ENCODE data around the gene UMAD1. TPM values are rescaled to one million over a fixed set of nuclear protein-coding genes. Genes with fewer than 3 reads are reported as not detected.

The UMAD1 gene
- total and polyA plus RNA-seq, 10 donors = 7.6 to 21.2 (median 14.2) TPM

GRCh38 chr7:7857143-7857583, 216.6 kb downstream of the UMAD1 start:
- H3K9me3 ChIP-seq = peaks cover 7 to 37% (median 28%) of the 10 kb centered on the region in 8 donors
- peak overlapping the region in 7 of 8 donors; percentile 1 to 78 (median 59) for H3K27ac ChIP-seq
- no peak overlapping the region for H3K4me3 ChIP-seq
- WGBS, 5 donors = 31 to 44% (median 40%) methylated on average over 3 of the region's 3 CpGs
- peaks cover 0 to 31% (median 19%) of the 10 kb centered on the region in 6 donors for H3K4me1 ChIP-seq
- intact Hi-C loops (cut with DNase I; ENCODE audit: low total_unique reads) = no loop called here
- TF ChIP-seq POLR2AphosphoS5 (IDR thresholded peaks at IDR 0.05) (no peak), POLR2A (IDR thresholded peaks at IDR 0.05) (no peak)
- TF ChIP-seq, protein P1, sequence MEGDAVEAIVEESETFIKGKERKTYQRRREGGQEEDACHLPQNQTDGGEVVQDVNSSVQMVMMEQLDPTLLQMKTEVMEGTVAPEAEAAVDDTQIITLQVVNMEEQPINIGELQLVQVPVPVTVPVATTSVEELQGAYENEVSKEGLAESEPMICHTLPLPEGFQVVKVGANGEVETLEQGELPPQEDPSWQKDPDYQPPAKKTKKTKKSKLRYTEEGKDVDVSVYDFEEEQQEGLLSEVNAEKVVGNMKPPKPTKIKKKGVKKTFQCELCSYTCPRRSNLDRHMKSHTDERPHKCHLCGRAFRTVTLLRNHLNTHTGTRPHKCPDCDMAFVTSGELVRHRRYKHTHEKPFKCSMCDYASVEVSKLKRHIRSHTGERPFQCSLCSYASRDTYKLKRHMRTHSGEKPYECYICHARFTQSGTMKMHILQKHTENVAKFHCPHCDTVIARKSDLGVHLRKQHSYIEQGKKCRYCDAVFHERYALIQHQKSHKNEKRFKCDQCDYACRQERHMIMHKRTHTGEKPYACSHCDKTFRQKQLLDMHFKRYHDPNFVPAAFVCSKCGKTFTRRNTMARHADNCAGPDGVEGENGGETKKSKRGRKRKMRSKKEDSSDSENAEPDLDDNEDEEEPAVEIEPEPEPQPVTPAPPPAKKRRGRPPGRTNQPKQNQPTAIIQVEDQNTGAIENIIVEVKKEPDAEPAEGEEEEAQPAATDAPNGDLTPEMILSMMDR (IDR thresholded peaks at IDR 0.05 in 8 of 11, conservative IDR thresholded peaks at IDR 0.05 in 3 of 11) = no peak
- DNase-seq = no peak
- no peaks in the 10 kb centered on the region for H3K27me3 ChIP-seq (replicated peaks in 1 of 7)
- peaks cover 0 to 17% (median 2%) of the 10 kb centered on the region in 6 donors for H3K36me3 ChIP-seq

GRCh38 chr7:7858559-7858958, 218.0 kb downstream of the UMAD1 start:
- Histone ChIP-seq H3K4me1 (peaks cover 0 to 29% (median 19%) of the 10 kb centered on the region in 6 donors), H3K27me3 (replicated peaks in 1 of 7) (no peaks in the 10 kb centered on the region), H3K36me3 (peaks cover 0 to 17% (median 2%) of the 10 kb centered on the region in 6 donors), H3K9me3 (peaks cover 7 to 30% (median 25%) of the 10 kb centered on the region in 8 donors), H3K4me3 (peak overlapping the region in 1 of 8 donors; percentile 8), H3K27ac (peak overlapping the region; percentile 31 to 78 (median 63))
- TF ChIP-seq, protein P1 (IDR thresholded peaks at IDR 0.05 in 8 of 11, conservative IDR thresholded peaks at IDR 0.05 in 3 of 11) = no peak
- TF ChIP-seq POLR2AphosphoS5 (IDR thresholded peaks at IDR 0.05) (no peak), POLR2A (IDR thresholded peaks at IDR 0.05) (no peak)
- no peak for DNase-seq
- 29 to 49% (median 38%) methylated on average over 4 of the region's 4 CpGs for WGBS, 5 donors
- intact Hi-C loops (cut with DNase I; ENCODE audit: low total_unique reads) = no loop called here

DNA sequence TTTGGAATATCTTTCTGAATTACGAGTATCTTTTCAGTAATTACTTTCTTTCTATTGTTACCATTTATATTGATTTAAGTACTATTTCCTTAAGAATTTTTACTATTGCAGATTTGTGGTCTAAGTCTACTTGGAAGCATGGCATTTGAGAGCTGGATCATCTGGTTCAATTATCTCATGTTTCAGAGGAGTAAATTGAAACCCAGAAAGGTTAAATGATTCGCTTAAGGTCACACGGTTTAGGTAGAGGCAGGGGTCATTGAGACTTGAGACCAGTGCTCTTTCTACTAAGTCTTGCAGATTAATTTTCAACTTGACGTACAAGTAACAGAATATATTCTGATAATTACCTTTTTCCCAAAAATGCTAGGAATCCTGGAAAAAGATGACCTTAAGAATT, 218.9 kb downstream of the UMAD1 start:
- Histone ChIP-seq H3K27ac (no peak overlapping the region), H3K4me3 (no peak overlapping the region), H3K27me3 (replicated peaks in 1 of 7) (no peaks in the 10 kb centered on the region), H3K4me1 (peaks cover 0 to 29% (median 19%) of the 10 kb centered on the region in 6 donors), H3K36me3 (peaks cover 0 to 15% (median 2%) of the 10 kb centered on the region in 6 donors), H3K9me3 (peaks cover 7 to 21% (median 18%) of the 10 kb centered on the region in 8 donors)
- 93 to 97% (median 96%) methylated on average over 4 of the region's 4 CpGs for WGBS, 5 donors
- TF ChIP-seq POLR2A (IDR thresholded peaks at IDR 0.05) (no peak), POLR2AphosphoS5 (IDR thresholded peaks at IDR 0.05) (no peak)
- TF ChIP-seq, protein P1 (IDR thresholded peaks at IDR 0.05 in 8 of 11, conservative IDR thresholded peaks at IDR 0.05 in 3 of 11) = no peak
- DNase-seq = no peak
- intact Hi-C loops (cut with DNase I; ENCODE audit: low total_unique reads) = no loop called here

- Histone ChIP-seq H3K27me3 (replicated peaks in 1 of 7) (no peaks in the 10 kb centered on the region), H3K27ac (no peak overlapping the region), H3K4me1 (peaks cover 0 to 29% (median 19%) of the 10 kb centered on the region in 6 donors), H3K9me3 (peaks cover 0 to 3% (median under 1%) of the 10 kb centered on the region in 8 donors), H3K4me3 (no peak overlapping the region), H3K36me3 (no peaks in the 10 kb centered on the region)
- WGBS, 5 donors = 82 to 95% (median 88%) methylated on average over 1 of the region's 1 CpG
- intact Hi-C loops (cut with DNase I; ENCODE audit: low total_unique reads) = no loop called here
- TF ChIP-seq POLR2AphosphoS5 (IDR thresholded peaks at IDR 0.05) (no peak), POLR2A (IDR thresholded peaks at IDR 0.05) (no peak)
- TF ChIP-seq, protein P1 (IDR thresholded peaks at IDR 0.05 in 8 of 11, conservative IDR thresholded peaks at IDR 0.05 in 3 of 11) = no peak
- no peak for DNase-seq
Observed at GRCh38 chr7:7861211-7861633, 220.7 kb downstream of the UMAD1 start.
